Esophagus squamous epithelium (tissue), 4 donors: ENCODE data around the gene PDCD6IP.

Experiments used
- CTCF ChIP-seq, 6 experiments: fragments of 450-650 bp in 4 of 6; fragments of 200-600 bp in 2 of 6; sonication (generic) in 2 of 6; IDR thresholded peaks; one replicate each; pipeline ENCODE4 v1.5.1; 2016 to 2019; ENCODE audit warnings: antibody characterized with exemption in 6 of 6, mild to moderate bottlenecking in 4 of 6, moderate library complexity in 4 of 6
- POLR2A ChIP-seq, 4 donors: fragments of 450-650 bp; IDR thresholded peaks; one replicate each; pipeline ENCODE4 v1.6.1; 2017; ENCODE audit warnings: antibody characterized with exemption in 4 of 4, mild to moderate bottlenecking in 4 of 4, moderate library complexity in 3 of 4

GRCh38 chr3:33833408-33834095 is 35.1 kb downstream of the PDCD6IP start:
- TF ChIP-seq CTCF (IDR thresholded peaks at IDR 0.05) (no peak), POLR2A (IDR thresholded peaks at IDR 0.05) (no peak)
